Neural cell (in vitro differentiated cells): Measurements from ENCODE around the gene GCNA. TPM values are rescaled to one million over a fixed set of nuclear protein-coding genes. Genes with fewer than 3 reads are reported as not detected.
A peak's percentile ranks its signal among the peaks of the same experiment; 100 is the strongest.

Experiments
- H2AFZ ChIP-seq: fragments of 200-600, 300-800 bp; sonication (generic), shearing (Covaris generic); 2 replicates; pipeline ENCODE4 v1.6.0; 2014; ENCODE audit warnings: low read depth, mild to moderate bottlenecking, antibody characterized with exemption, low read length, moderate library complexity
- H3F3A ChIP-seq: fragments of 200-600 bp; shearing (Covaris generic); 2 replicates; pipeline ENCODE4 v1.6.1; 2016; ENCODE audit warnings: mild to moderate bottlenecking, moderate library complexity, mixed read lengths, antibody characterized with exemption, low read length; ENCODE audit not compliant: insufficient read depth, poor library complexity, severe bottlenecking
- H3K27ac ChIP-seq: fragments of 200-600, 300-800 bp; sonication (generic), shearing (Covaris generic); 2 replicates; pipeline ENCODE4 v1.5.1; 2014; ENCODE audit warnings: mild to moderate bottlenecking, low read length, moderate library complexity
- H3K27me3 ChIP-seq: fragments of 300-800, 200-600 bp; sonication (generic), shearing (Covaris generic); 2 replicates; pipeline ENCODE4 v1.6.0; 2014; ENCODE audit warnings: mild to moderate bottlenecking, low read depth, low read length, moderate library complexity; ENCODE audit not compliant: insufficient read depth
- H3K36me3 ChIP-seq: fragments of 300-800, 200-600 bp; sonication (generic), shearing (Covaris generic); 2 replicates; pipeline ENCODE4 v1.5.1; 2014; ENCODE audit warnings: mild to moderate bottlenecking, antibody characterized with exemption, low read length, moderate library complexity; ENCODE audit not compliant: insufficient read depth
- H3K4me2 ChIP-seq: fragments of 300-800, 200-600 bp; sonication (generic), shearing (Covaris generic); 2 replicates; pipeline ENCODE4 v1.6.0; 2014; ENCODE audit warnings: mild to moderate bottlenecking, low read length
- H3K4me3 ChIP-seq: fragments of 300-800, 200-600 bp; sonication (generic), shearing (Covaris generic); 2 replicates; pipeline ENCODE4 v1.5.1; 2014; ENCODE audit warnings: mild to moderate bottlenecking, low read length, moderate library complexity
- H3K79me2 ChIP-seq: fragments of 200-600 bp; shearing (Covaris generic); replicated peaks from 2 replicates; pipeline ENCODE4 v1.6.0; 2014; ENCODE audit warnings: mild to moderate bottlenecking, low read length, moderate library complexity; ENCODE audit not compliant: insufficient read depth
- H3K9ac ChIP-seq: fragments of 300-800, 200-600 bp; sonication (generic), shearing (Covaris generic); 2 replicates; pipeline ENCODE4 v1.6.1; 2016; ENCODE audit warnings: mild to moderate bottlenecking, low read length, mixed read lengths
- H3K9me2 ChIP-seq: fragments of 200-600 bp; shearing (Covaris generic); 2 replicates; pipeline ENCODE4 v1.6.1; 2016; ENCODE audit warnings: mild to moderate bottlenecking, low read length, mixed read lengths; ENCODE audit not compliant: insufficient read depth
- H3K9me3 ChIP-seq: fragments of 200-600, 300-800 bp; sonication (generic), shearing (Covaris generic); 2 replicates; pipeline ENCODE4 v1.6.1; 2016; ENCODE audit warnings: mild to moderate bottlenecking, mixed run types, low read length, moderate library complexity, mixed read lengths
- H4K20me1 ChIP-seq: fragments of 200-600 bp; shearing (Covaris generic); 2 replicates; pipeline ENCODE4 v1.6.1; 2016; ENCODE audit warnings: mild to moderate bottlenecking, mixed run types; ENCODE audit not compliant: insufficient read depth
- EP300 ChIP-seq: fragments of 450-650 bp; conservative IDR thresholded peaks from 2 replicates; pipeline ENCODE4 v1.6.1; 2014; ENCODE audit warnings: antibody characterized with exemption, mild to moderate bottlenecking, moderate library complexity; ENCODE audit not compliant: poor library complexity, severe bottlenecking
- EZH2 ChIP-seq: fragments of 200-600, 300-800 bp; shearing (Covaris generic), sonication (generic); IDR thresholded peaks from 2 replicates; pipeline ENCODE4 v1.6.1; 2014; ENCODE audit warnings: antibody characterized with exemption, low read length, borderline replicate concordance, mild to moderate bottlenecking; ENCODE audit not compliant: insufficient read depth, poor library complexity, severe bottlenecking
- MXI1 ChIP-seq: fragments of 450-650 bp; conservative IDR thresholded peaks from 2 replicates; pipeline ENCODE4 v1.6.1; 2014; ENCODE audit warnings: antibody characterized with exemption, mild to moderate bottlenecking; ENCODE audit not compliant: poor library complexity, severe bottlenecking
- POLR2AphosphoS5 ChIP-seq: IDR thresholded peaks from 2 replicates; pipeline ENCODE4 v1.6.1; 2012
- RAD21 ChIP-seq: fragments of 450-650 bp; conservative IDR thresholded peaks from 2 replicates; pipeline ENCODE4 v1.6.1; 2014; ENCODE audit warnings: antibody characterized with exemption, mild to moderate bottlenecking, moderate library complexity
- REST ChIP-seq: IDR thresholded peaks from 2 replicates; pipeline ENCODE4 v1.6.1; 2012; ENCODE audit warnings: borderline replicate concordance
- SMC3 ChIP-seq: fragments of 450-650 bp; conservative IDR thresholded peaks from 2 replicates; pipeline ENCODE4 v1.6.1; 2014; ENCODE audit warnings: antibody characterized with exemption, mild to moderate bottlenecking, moderate library complexity; ENCODE audit not compliant: poor library complexity
- TAF1 ChIP-seq: IDR thresholded peaks from 2 replicates; pipeline ENCODE4 v1.6.1; 2012; ENCODE audit warnings: low read depth
- polyA plus RNA-seq: library from polyadenylated mRNA; depleted of rRNA; stranded (reverse); fragments of >200 nt; gene quantifications from 2 replicates; pipeline ENCODE4 v1.2.3, GENCODE V29; 2014
- TF ChIP-seq, protein P1 (sequence below): fragments of 450-650 bp; IDR thresholded peaks from 2 replicates; pipeline ENCODE4 v1.5.1; 2014; ENCODE audit warnings: antibody characterized with exemption, mild to moderate bottlenecking, moderate library complexity; ENCODE audit not compliant: poor library complexity, severe bottlenecking

The GCNA gene
- polyA plus RNA-seq, 1 donor from 2014 or later: 11.0 TPM

DNA sequence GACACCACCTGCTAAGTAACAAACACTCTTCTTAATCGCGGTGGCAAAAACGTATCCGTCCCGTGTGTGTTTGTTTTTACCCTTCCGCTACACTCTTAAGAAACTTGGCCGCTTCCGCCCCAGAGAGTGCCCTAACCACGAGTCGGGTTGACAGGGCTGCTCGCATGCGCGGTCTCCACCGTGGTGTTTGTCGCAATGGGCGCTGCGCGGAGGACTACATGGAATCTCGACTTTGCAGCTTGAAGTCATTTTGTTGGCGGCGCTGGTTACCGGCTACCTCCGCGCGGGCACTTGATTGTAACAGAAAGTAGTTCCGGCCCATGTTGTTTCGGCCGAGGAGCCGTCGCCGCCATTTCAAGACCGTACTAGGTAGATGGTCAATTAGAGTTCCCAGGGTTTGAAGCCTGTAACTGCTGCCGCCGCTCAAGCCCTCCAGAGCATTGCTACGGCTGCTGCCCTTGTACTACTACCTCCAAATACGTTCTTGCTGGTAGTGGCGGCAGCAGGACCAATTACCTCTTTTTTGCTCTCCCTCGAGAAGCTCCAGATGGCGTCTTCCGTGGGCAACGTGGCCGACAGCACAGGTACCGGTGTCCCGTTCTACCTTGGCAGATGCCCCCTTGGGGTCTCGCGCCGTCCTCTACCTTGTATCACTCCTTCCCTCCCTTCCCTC, 45.3 kb upstream of the GCNA start, which contains the start of gene OGT:
OGT (plus strand) TSS at position 352 of the 673 bp plus-strand sequence; CDS start at position 548, 196 bp downstream.
- Histone ChIP-seq H3K27me3 (no peaks in the 10 kb centered on the region), H3K9me3 (no peaks in the 10 kb centered on the region), H3K79me2 (peaks cover 42% of the 10 kb centered on the region), H3K36me3 (no peaks in the 10 kb centered on the region), H3K4me3 (peak within 1 kb of the TSS; percentile 87), H4K20me1 (no peaks in the 10 kb centered on the region), H3K9me2 (no peaks in the 10 kb centered on the region), H3F3A (no peaks in the 10 kb centered on the region), H2AFZ (peak within 1 kb of the TSS; percentile 33), H3K4me2 (peak within 1 kb of the TSS; percentile 59), H3K27ac (peak within 1 kb of the TSS; percentile 86), H3K9ac (peak within 1 kb of the TSS; percentile 89)
- TF ChIP-seq, protein P1, sequence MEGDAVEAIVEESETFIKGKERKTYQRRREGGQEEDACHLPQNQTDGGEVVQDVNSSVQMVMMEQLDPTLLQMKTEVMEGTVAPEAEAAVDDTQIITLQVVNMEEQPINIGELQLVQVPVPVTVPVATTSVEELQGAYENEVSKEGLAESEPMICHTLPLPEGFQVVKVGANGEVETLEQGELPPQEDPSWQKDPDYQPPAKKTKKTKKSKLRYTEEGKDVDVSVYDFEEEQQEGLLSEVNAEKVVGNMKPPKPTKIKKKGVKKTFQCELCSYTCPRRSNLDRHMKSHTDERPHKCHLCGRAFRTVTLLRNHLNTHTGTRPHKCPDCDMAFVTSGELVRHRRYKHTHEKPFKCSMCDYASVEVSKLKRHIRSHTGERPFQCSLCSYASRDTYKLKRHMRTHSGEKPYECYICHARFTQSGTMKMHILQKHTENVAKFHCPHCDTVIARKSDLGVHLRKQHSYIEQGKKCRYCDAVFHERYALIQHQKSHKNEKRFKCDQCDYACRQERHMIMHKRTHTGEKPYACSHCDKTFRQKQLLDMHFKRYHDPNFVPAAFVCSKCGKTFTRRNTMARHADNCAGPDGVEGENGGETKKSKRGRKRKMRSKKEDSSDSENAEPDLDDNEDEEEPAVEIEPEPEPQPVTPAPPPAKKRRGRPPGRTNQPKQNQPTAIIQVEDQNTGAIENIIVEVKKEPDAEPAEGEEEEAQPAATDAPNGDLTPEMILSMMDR: no peak
- peak; percentile 66 for TF ChIP-seq REST
- peak; percentile 68 for TF ChIP-seq TAF1
- no peak for TF ChIP-seq RAD21
- no peak for TF ChIP-seq EZH2
- peak; percentile 87 for TF ChIP-seq POLR2AphosphoS5
- peak; percentile 27 for TF ChIP-seq EP300
- no peak for TF ChIP-seq SMC3
- no peak for TF ChIP-seq MXI1

GRCh38 chrX:71533516-71533850, 44.8 kb upstream of the GCNA start:
- TF ChIP-seq SMC3 (no peak), EP300 (no peak), MXI1 (no peak), TAF1 (no peak), RAD21 (no peak), REST (no peak), POLR2AphosphoS5 (no peak)
- TF ChIP-seq, protein P1: no peak
- no peaks in the 10 kb centered on the region for H3K27me3 ChIP-seq
- H3K4me3 ChIP-seq: peak overlapping the region; percentile 87
- peak overlapping the region; percentile 89 for H3K9ac ChIP-seq
- H3K36me3 ChIP-seq: no peaks in the 10 kb centered on the region
- H3K9me2 ChIP-seq: no peaks in the 10 kb centered on the region
- peaks cover 48% of the 10 kb centered on the region for H3K79me2 ChIP-seq
- H3F3A ChIP-seq: no peaks in the 10 kb centered on the region
- peak overlapping the region; percentile 33 for H2AFZ ChIP-seq
- H3K9me3 ChIP-seq: no peaks in the 10 kb centered on the region
- peak overlapping the region; percentile 86 for H3K27ac ChIP-seq
- H4K20me1 ChIP-seq: no peaks in the 10 kb centered on the region
- H3K4me2 ChIP-seq: no peak overlapping the region
